ENCODE measurements around the gene PIP4K2C.

PIP4K2C gene

GRCh38 chr12:57590864-57591781 lies at the start of gene PIP4K2C:
TSS of gene PIP4K2C (plus strand) at chr12:57591192. CDS start at chr12:57591290, 98 bp downstream.
- DNase-seq, result peak; percentile 85

DNA sequence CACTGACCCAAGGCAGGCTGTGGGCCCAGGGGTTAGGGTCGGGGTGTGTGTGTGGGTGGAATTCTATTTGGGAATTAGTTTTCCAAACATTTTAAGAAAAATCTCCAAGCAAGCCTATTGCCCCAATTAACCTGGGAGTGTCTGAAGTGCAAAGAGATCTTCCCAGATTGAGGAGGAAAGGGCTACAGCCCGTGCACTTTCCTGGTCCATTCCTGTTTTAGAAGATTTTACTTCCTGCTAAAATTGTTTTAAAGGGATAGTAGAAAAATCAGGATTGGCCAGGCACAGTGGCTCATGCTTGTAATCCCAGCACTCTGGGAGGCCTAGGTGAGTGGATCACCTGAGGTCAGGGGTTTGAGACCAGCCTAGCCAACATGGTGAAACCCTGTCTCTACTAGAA lies 49.3 kb upstream of the PIP4K2C start:
- no peak for DNase-seq

DNA sequence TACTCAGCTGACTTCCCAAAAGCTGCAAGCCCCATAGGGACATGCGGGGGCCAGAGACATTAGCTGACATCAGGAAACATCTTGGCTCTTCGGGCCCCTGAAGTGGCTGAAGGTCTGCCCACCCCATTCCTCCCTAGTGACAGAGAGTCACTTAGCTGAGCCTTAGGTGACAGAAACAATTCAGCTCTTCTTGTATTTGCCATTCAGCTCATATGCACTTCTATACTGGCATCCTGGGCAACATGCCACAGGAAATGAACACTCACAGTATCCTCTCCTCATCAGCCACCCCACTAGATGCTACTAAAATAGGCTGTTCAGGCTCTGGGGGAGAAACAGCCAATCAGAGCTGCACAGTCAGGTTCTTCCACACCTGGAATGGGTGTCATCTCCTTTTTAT lies 47.4 kb upstream of the PIP4K2C start:
- peak; percentile 71 for DNase-seq

DNA sequence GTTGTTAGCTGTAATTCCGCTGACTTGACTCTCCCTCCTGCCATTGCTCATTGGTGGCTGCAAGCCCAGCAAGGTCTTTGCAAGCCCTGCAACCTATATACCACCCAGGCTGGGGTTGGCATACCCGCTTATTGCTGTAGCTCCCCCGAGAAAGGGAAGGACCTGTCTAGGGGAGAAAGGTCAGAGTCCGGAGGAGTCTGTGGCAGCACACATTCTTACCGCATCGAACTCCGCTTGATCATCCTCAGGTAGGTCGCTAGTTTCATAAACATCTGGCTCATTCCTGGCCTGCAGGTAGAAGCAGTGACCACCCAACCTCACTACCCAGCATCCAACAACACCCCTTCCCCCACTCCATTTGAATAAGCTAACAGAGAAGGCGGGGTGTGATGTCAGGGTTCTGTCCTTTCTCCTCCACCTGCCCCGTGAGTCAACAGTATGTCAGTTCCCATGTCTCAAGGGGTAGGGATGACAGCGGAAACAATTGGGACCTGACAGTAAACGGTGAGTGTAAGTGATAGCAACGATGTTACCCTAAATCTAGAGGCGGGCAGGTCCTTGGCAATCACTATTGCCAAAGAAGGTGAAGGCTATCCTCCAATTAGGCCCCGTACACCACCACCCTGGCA lies 45.1 kb upstream of the PIP4K2C start:
- peak; percentile 59 for DNase-seq

- peak; percentile 97 for DNase-seq
Measured at GRCh38 chr12:57546438-57547287, 44.3 kb upstream of the PIP4K2C start, which contains the start of gene DCTN2. TSS of gene DCTN2 (minus strand) at chr12:57547192. CDS start at chr12:57547063, 129 bp downstream.

GRCh38 chr12:57547288-57548012 lies 43.5 kb upstream of the PIP4K2C start:
- no peak for DNase-seq

- no peak for DNase-seq
Measured at GRCh38 chr12:57548013-57548315, 43.0 kb upstream of the PIP4K2C start.

DNA sequence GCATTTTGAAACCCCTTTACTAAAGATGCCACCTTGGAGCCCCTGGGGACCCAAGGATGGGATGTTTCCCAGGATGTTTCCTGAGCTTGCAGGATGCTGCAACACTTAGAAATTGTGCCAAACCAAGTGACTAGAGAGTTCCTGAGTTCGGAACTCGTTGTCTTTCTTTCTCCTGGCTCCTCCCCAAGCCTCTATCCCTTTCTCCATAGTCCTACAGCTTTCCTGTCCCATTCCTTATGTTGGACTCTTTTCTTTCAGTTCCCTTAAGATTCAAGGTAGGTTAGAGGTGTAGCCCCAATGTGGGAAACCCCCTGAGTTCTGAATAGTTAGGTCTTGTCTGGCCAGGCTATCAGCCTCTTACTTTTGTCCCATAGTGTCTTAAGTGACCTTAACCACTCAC lies 42.5 kb upstream of the PIP4K2C start:
- no peak for DNase-seq

- DNase-seq, result no peak
Measured at GRCh38 chr12:57549203-57549908, 41.6 kb upstream of the PIP4K2C start.

- DNase-seq, result peak; percentile 56
Measured at GRCh38 chr12:57549909-57550640, 40.9 kb upstream of the PIP4K2C start, which contains the start of gene KIF5A. TSS of gene KIF5A (plus strand) at chr12:57550044. CDS start at chr12:57550272, 228 bp downstream.

GRCh38 chr12:57550641-57551549 lies 40.1 kb upstream of the PIP4K2C start:
- no peak for DNase-seq

DNA sequence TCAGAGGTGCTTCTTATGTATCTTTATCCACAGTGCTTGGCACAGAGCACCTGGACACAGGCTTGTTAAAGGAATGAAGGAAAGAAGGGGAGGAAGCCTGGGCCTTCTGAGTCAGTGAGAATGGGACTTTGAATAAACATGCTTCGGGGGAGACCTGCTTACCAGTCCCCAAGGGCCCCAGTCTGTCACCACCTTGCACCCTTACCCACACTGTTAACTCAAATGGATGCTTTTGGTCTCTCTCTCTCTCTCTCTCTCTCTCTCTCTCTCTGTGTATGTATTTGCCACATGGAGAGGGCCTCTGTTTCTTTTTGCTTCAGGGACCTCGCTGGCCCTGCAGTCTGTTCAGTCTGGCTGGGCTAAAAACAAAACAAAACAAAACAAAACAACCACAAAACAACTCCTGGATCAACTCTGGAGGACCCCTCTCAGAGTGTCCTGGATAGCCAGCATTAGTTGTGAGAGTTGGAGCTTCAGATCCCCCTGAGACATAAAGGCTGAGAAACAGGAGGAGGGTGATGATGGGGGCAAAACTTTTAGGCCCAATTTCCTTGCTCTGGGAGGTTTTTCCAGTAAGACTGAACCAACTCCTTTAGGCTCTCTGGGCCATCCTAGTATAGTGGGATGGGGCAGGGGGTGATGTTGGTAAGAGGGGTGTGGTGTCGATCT lies 39.2 kb upstream of the PIP4K2C start:
- DNase-seq, result no peak

GRCh38 chr12:57552306-57552651 lies 38.7 kb upstream of the PIP4K2C start:
- DNase-seq, result no peak

DNA sequence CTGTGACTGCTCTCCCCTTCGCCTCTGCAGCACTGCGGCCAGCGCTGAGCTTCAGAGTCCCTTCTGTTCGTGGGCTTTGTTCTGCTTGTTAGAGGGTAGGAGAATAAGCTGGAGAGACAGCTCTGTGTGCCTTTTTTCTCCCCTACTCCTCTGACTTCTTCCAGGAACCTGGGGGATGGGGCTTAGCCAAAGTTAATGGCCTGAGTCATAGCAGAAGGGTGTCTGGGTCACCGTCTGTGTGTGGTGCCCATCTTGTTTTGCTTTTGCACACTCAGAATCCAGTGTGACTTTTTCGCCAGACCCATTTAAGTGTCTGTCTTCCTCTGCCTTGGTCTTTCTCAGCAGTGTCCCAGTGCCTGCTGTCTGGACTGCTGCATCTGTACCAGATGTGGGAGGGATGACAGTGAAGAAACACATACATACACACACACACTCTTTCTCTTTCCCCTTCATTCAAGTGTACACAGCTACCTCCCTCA lies 38.1 kb upstream of the PIP4K2C start:
- no peak for DNase-seq

DNA sequence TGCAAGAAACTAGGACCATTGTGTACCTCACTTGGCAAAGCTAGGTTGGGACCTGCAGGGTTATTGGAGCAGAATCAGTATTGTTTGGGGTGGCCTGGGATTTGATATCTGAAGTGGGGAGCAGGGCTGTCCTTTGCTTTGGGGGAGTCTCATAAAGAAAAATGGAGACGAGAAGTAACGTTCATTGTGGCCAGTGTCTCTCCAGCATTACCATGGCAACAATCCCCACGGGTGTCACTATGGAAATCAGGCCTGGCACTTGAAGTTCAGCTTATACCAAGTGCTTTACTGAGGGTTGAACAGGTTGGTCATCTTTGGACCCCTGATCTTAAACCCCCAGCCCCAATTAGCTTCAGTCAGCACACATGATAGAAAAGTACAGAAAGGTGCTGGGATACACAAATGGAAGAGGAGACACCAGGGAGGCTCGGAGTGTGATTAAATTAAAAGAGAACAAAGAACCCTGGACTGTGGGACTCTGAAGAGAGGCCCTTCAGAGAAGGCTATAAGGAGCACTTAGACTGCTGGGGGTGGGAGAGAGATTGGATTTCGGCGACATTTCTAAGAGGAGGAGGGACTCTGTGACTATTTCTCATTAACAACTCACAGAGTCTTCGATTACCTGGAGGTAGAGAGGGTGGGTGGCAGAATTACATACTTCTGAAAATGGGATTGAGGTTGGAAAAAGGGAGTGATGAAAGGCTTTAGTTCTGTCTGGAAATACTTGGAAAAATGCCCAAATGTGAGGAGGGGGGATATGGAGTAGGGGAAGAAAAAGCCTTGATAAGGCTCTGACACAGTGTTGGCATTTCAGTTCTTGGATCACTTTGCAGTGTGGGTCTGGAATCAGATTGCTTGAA lies 37.4 kb upstream of the PIP4K2C start:
- DNase-seq, result no peak

DNA sequence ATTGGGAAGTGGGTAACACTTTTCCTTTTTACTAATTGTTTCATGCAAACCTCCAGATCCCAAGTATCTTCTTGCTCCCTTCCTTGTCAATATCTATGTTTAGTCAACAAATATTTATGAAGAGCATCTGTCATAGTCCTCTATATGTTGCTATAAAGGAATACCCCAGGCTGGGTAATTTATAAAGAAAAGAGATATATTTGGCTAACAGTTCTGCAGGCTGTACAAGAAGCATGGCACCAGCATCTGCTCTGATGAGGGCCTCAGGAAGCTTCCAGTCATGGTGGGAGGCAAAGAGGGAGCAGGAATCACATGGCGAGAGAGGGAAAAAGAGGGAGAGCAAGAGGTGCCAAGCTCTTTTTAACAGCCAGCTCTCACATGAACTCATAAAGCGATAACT lies 36.5 kb upstream of the PIP4K2C start:
- no peak for DNase-seq

DNA sequence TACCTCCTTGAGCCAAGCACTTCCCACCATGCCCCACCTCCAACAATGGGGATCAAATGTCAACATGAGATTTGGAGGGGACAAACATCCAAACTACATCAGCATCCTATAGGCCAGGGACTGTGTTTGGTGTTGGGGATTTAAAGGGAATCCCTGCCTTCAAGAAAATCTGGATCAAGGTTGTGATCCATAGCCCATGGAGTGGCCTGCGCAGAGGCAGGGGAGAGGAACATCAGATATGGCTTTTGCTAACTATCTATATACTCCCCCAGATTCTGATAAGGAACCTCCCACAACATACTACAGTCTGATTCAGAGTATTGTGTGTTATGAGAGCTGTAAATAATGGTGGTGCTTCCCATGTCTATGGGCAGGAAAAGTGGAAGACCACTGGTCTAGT lies 36.1 kb upstream of the PIP4K2C start:
- DNase-seq, result no peak

DNA sequence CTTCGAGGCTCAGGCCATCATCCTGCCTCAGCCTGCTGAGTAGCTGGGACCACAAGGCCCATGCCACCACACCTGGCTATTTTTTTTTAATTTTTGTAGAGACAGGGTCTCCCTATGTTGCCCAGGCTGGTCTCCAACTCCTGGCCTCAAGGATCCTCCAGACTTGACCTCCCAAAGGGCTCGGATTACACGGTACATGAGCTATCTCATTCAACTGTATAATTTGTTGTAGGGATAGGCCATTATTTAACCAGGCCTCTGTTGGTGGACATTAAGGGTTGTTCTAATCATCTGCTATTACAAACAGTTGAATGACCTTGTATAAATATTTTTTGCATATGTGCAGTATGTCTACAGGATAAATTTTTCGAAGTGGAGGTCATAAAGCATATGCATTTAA lies 32.1 kb upstream of the PIP4K2C start:
- DNase-seq, result no peak

Data from NCI-H510A (cell line).